B cell (primary cell): ENCODE measurements around the gene PML.

Experiments
- EZH2 ChIP-seq: IDR thresholded peaks from 2 replicates; pipeline ENCODE4 v1.6.1; 2012; ENCODE audit warnings: borderline replicate concordance, low read depth, mild to moderate bottlenecking, moderate library complexity, low read length; ENCODE audit not compliant: insufficient read depth, poor library complexity, severe bottlenecking
- TF ChIP-seq, protein P1 (sequence below): fragments of 200-600 bp; IDR thresholded peaks from one replicate; pipeline ENCODE4 v1.8.0; 2022; ENCODE audit warnings: antibody characterized with exemption, mild to moderate bottlenecking

DNA sequence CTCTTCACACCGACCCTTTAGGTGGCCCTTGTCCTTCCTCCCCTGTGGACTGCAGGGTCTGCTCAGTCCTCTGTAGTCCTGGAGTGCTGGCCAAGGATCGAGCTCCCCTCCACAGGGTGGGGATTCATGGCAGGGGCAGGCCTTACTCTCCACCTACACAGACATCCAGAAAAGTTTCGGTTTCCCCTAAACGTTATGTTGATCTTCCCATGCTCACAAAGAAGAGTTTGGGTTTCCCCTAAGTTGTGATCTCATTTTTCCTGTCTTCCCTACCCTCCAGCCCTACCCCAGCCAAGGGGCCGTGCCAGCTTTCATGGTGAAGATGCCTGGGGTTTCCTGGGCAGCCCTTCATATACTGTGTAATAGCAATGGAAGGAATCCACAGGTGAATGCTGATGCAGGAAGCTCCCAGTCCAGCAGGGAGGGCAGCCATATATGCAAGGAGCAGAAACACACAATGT lies 12.7 kb upstream of the PML start:
- TF ChIP-seq, protein P1, sequence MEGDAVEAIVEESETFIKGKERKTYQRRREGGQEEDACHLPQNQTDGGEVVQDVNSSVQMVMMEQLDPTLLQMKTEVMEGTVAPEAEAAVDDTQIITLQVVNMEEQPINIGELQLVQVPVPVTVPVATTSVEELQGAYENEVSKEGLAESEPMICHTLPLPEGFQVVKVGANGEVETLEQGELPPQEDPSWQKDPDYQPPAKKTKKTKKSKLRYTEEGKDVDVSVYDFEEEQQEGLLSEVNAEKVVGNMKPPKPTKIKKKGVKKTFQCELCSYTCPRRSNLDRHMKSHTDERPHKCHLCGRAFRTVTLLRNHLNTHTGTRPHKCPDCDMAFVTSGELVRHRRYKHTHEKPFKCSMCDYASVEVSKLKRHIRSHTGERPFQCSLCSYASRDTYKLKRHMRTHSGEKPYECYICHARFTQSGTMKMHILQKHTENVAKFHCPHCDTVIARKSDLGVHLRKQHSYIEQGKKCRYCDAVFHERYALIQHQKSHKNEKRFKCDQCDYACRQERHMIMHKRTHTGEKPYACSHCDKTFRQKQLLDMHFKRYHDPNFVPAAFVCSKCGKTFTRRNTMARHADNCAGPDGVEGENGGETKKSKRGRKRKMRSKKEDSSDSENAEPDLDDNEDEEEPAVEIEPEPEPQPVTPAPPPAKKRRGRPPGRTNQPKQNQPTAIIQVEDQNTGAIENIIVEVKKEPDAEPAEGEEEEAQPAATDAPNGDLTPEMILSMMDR: no peak
- TF ChIP-seq EZH2: no peak
